ENCODE measurements around the gene GSTT2.
"Not testable (repeated sequence)": the region's sequence is repeated elsewhere in the genome, so short reads cannot be mapped to it uniquely, and the experiment has no call there.

GSTT2 gene

GRCh38 chr22:23997092-23997491 lies 17.2 kb downstream of the GSTT2 start:
- H3K4me3 ChIP-seq (ENCODE audit: low read length in 2 of 2): no peak overlapping the region
- no peaks in the 10 kb centered on the region for H3K9me3 ChIP-seq (ENCODE audit: control insufficient read depth in 2 of 2, low read length in 2 of 2)
- no peak overlapping the region for H3K27ac ChIP-seq (ENCODE audit: low read depth in 2 of 2, low read length in 2 of 2)
- no peaks in the 10 kb centered on the region for H3K4me1 ChIP-seq (ENCODE audit: control insufficient read depth in 2 of 2, insufficient read depth in 2 of 2, low read length in 2 of 2)
- H3K9ac ChIP-seq (ENCODE audit: low read depth in 1 of 2, low read length in 2 of 2): no peak overlapping the region
- no peaks in the 10 kb centered on the region for H3K36me3 ChIP-seq (ENCODE audit: control insufficient read depth in 2 of 2, insufficient read depth in 2 of 2, low read length in 2 of 2)
- H3K27me3 ChIP-seq (ENCODE audit: control insufficient read depth in 2 of 2, insufficient read depth in 2 of 2, low read length in 2 of 2): no peaks in the 10 kb centered on the region

GRCh38 chr22:23999779-24000178 lies 19.8 kb downstream of the GSTT2 start:
- not testable (repeated sequence) for H3K27me3 ChIP-seq (ENCODE audit: control insufficient read depth in 2 of 2, insufficient read depth in 2 of 2, low read length in 2 of 2); H3K4me3 ChIP-seq (ENCODE audit: low read length in 2 of 2); H3K9ac ChIP-seq (ENCODE audit: low read depth in 1 of 2, low read length in 2 of 2); H3K4me1 ChIP-seq (ENCODE audit: control insufficient read depth in 2 of 2, insufficient read depth in 2 of 2, low read length in 2 of 2); H3K9me3 ChIP-seq (ENCODE audit: control insufficient read depth in 2 of 2, low read length in 2 of 2); H3K36me3 ChIP-seq (ENCODE audit: control insufficient read depth in 2 of 2, insufficient read depth in 2 of 2, low read length in 2 of 2); H3K27ac ChIP-seq (ENCODE audit: low read depth in 2 of 2, low read length in 2 of 2)

- Histone ChIP-seq H3K27me3 (ENCODE audit: control insufficient read depth in 2 of 2, insufficient read depth in 2 of 2, low read length in 2 of 2) (no peaks in the 10 kb centered on the region), H3K9me3 (ENCODE audit: control insufficient read depth in 2 of 2, low read length in 2 of 2) (no peaks in the 10 kb centered on the region), H3K4me1 (ENCODE audit: control insufficient read depth in 2 of 2, insufficient read depth in 2 of 2, low read length in 2 of 2) (no peaks in the 10 kb centered on the region), H3K4me3 (ENCODE audit: low read length in 2 of 2) (no peak overlapping the region), H3K27ac (ENCODE audit: low read depth in 2 of 2, low read length in 2 of 2) (no peak overlapping the region), H3K9ac (ENCODE audit: low read depth in 1 of 2, low read length in 2 of 2) (no peak overlapping the region), H3K36me3 (ENCODE audit: control insufficient read depth in 2 of 2, insufficient read depth in 2 of 2, low read length in 2 of 2) (no peaks in the 10 kb centered on the region)
Observed at GRCh38 chr22:24001314-24001713, 21.4 kb downstream of the GSTT2 start.

GRCh38 chr22:24002272-24002671 lies 22.3 kb downstream of the GSTT2 start:
- Histone ChIP-seq H3K27ac (ENCODE audit: low read depth in 2 of 2, low read length in 2 of 2) (no peak overlapping the region), H3K9me3 (ENCODE audit: control insufficient read depth in 2 of 2, low read length in 2 of 2) (no peaks in the 10 kb centered on the region), H3K27me3 (ENCODE audit: control insufficient read depth in 2 of 2, insufficient read depth in 2 of 2, low read length in 2 of 2) (no peaks in the 10 kb centered on the region), H3K4me3 (ENCODE audit: low read length in 2 of 2) (no peak overlapping the region), H3K36me3 (ENCODE audit: control insufficient read depth in 2 of 2, insufficient read depth in 2 of 2, low read length in 2 of 2) (no peaks in the 10 kb centered on the region), H3K4me1 (ENCODE audit: control insufficient read depth in 2 of 2, insufficient read depth in 2 of 2, low read length in 2 of 2) (no peaks in the 10 kb centered on the region), H3K9ac (ENCODE audit: low read depth in 1 of 2, low read length in 2 of 2) (no peak overlapping the region)

- H3K27ac ChIP-seq (ENCODE audit: low read depth in 2 of 2, low read length in 2 of 2): no peak overlapping the region
- H3K4me3 ChIP-seq (ENCODE audit: low read length in 2 of 2): no peak overlapping the region
- no peak overlapping the region for H3K9ac ChIP-seq (ENCODE audit: low read depth in 1 of 2, low read length in 2 of 2)
- H3K4me1 ChIP-seq (ENCODE audit: control insufficient read depth in 2 of 2, insufficient read depth in 2 of 2, low read length in 2 of 2): no peaks in the 10 kb centered on the region
- H3K9me3 ChIP-seq (ENCODE audit: control insufficient read depth in 2 of 2, low read length in 2 of 2): no peaks in the 10 kb centered on the region
- no peaks in the 10 kb centered on the region for H3K36me3 ChIP-seq (ENCODE audit: control insufficient read depth in 2 of 2, insufficient read depth in 2 of 2, low read length in 2 of 2)
- no peaks in the 10 kb centered on the region for H3K27me3 ChIP-seq (ENCODE audit: control insufficient read depth in 2 of 2, insufficient read depth in 2 of 2, low read length in 2 of 2)
Observed at GRCh38 chr22:24002851-24003250, 22.9 kb downstream of the GSTT2 start.

GRCh38 chr22:24003887-24004286 lies 24.0 kb downstream of the GSTT2 start:
- Histone ChIP-seq H3K4me3 (ENCODE audit: low read length in 2 of 2) (no peak overlapping the region), H3K9ac (ENCODE audit: low read depth in 1 of 2, low read length in 2 of 2) (no peak overlapping the region), H3K4me1 (ENCODE audit: control insufficient read depth in 2 of 2, insufficient read depth in 2 of 2, low read length in 2 of 2) (no peaks in the 10 kb centered on the region), H3K27ac (ENCODE audit: low read depth in 2 of 2, low read length in 2 of 2) (no peak overlapping the region), H3K36me3 (ENCODE audit: control insufficient read depth in 2 of 2, insufficient read depth in 2 of 2, low read length in 2 of 2) (no peaks in the 10 kb centered on the region), H3K27me3 (ENCODE audit: control insufficient read depth in 2 of 2, insufficient read depth in 2 of 2, low read length in 2 of 2) (no peaks in the 10 kb centered on the region), H3K9me3 (ENCODE audit: control insufficient read depth in 2 of 2, low read length in 2 of 2) (no peaks in the 10 kb centered on the region)

- no peak within 1 kb of the TSS for H3K4me3 ChIP-seq (ENCODE audit: low read length in 2 of 2)
- H3K27me3 ChIP-seq (ENCODE audit: control insufficient read depth in 2 of 2, insufficient read depth in 2 of 2, low read length in 2 of 2): no peaks in the 10 kb centered on the region
- no peaks in the 10 kb centered on the region for H3K4me1 ChIP-seq (ENCODE audit: control insufficient read depth in 2 of 2, insufficient read depth in 2 of 2, low read length in 2 of 2)
- H3K36me3 ChIP-seq (ENCODE audit: control insufficient read depth in 2 of 2, insufficient read depth in 2 of 2, low read length in 2 of 2): no peaks in the 10 kb centered on the region
- H3K9me3 ChIP-seq (ENCODE audit: control insufficient read depth in 2 of 2, low read length in 2 of 2): no peaks in the 10 kb centered on the region
- H3K27ac ChIP-seq (ENCODE audit: low read depth in 2 of 2, low read length in 2 of 2): no peak within 1 kb of the TSS
- H3K9ac ChIP-seq (ENCODE audit: low read depth in 1 of 2, low read length in 2 of 2): no peak within 1 kb of the TSS
Observed at GRCh38 chr22:24005201-24005600, 25.3 kb downstream of the GSTT2 start, which contains the start of gene GSTT4. GSTT4 (minus strand) TSS chr22:24005453; CDS start chr22:24005356, 97 bp downstream.

- Histone ChIP-seq H3K27ac (ENCODE audit: low read depth in 2 of 2, low read length in 2 of 2) (no peak overlapping the region), H3K4me3 (ENCODE audit: low read length in 2 of 2) (no peak overlapping the region), H3K9me3 (ENCODE audit: control insufficient read depth in 2 of 2, low read length in 2 of 2) (no peaks in the 10 kb centered on the region), H3K36me3 (ENCODE audit: control insufficient read depth in 2 of 2, insufficient read depth in 2 of 2, low read length in 2 of 2) (no peaks in the 10 kb centered on the region), H3K9ac (ENCODE audit: low read depth in 1 of 2, low read length in 2 of 2) (no peak overlapping the region), H3K27me3 (ENCODE audit: control insufficient read depth in 2 of 2, insufficient read depth in 2 of 2, low read length in 2 of 2) (no peaks in the 10 kb centered on the region), H3K4me1 (ENCODE audit: control insufficient read depth in 2 of 2, insufficient read depth in 2 of 2, low read length in 2 of 2) (peaks cover 0 to 3% of the 10 kb centered on the region in 2 donors)
Observed at GRCh38 chr22:24006207-24006913, 26.4 kb downstream of the GSTT2 start.

GRCh38 chr22:24006914-24007214 lies 26.9 kb downstream of the GSTT2 start:
- H3K27me3 ChIP-seq (ENCODE audit: control insufficient read depth in 2 of 2, insufficient read depth in 2 of 2, low read length in 2 of 2): no peaks in the 10 kb centered on the region
- H3K9ac ChIP-seq (ENCODE audit: low read depth in 1 of 2, low read length in 2 of 2): no peak overlapping the region
- no peak overlapping the region for H3K4me3 ChIP-seq (ENCODE audit: low read length in 2 of 2)
- H3K4me1 ChIP-seq (ENCODE audit: control insufficient read depth in 2 of 2, insufficient read depth in 2 of 2, low read length in 2 of 2): peaks cover 0 to 7% of the 10 kb centered on the region in 2 donors
- H3K9me3 ChIP-seq (ENCODE audit: control insufficient read depth in 2 of 2, low read length in 2 of 2): no peaks in the 10 kb centered on the region
- H3K27ac ChIP-seq (ENCODE audit: low read depth in 2 of 2, low read length in 2 of 2): no peak overlapping the region
- H3K36me3 ChIP-seq (ENCODE audit: control insufficient read depth in 2 of 2, insufficient read depth in 2 of 2, low read length in 2 of 2): no peaks in the 10 kb centered on the region

- Histone ChIP-seq H3K4me1 (ENCODE audit: control insufficient read depth in 2 of 2, insufficient read depth in 2 of 2, low read length in 2 of 2) (peaks cover 3 to 13% of the 10 kb centered on the region in 2 donors), H3K9ac (ENCODE audit: low read depth in 1 of 2, low read length in 2 of 2) (no peak overlapping the region), H3K4me3 (ENCODE audit: low read length in 2 of 2) (no peak overlapping the region), H3K9me3 (ENCODE audit: control insufficient read depth in 2 of 2, low read length in 2 of 2) (no peaks in the 10 kb centered on the region), H3K27ac (ENCODE audit: low read depth in 2 of 2, low read length in 2 of 2) (no peak overlapping the region), H3K27me3 (ENCODE audit: control insufficient read depth in 2 of 2, insufficient read depth in 2 of 2, low read length in 2 of 2) (no peaks in the 10 kb centered on the region), H3K36me3 (ENCODE audit: control insufficient read depth in 2 of 2, insufficient read depth in 2 of 2, low read length in 2 of 2) (no peaks in the 10 kb centered on the region)
Observed at GRCh38 chr22:24007253-24008021, 27.5 kb downstream of the GSTT2 start.

Data from mucosa of rectum (tissue), 2 donors.